ENCODE data around the gene DBH. TPM values are rescaled to one million over a fixed set of nuclear protein-coding genes. Genes with fewer than 3 reads are reported as not detected.

DBH gene
- polyA plus RNA-seq, 12 donors, result 0.39 to 1.0 (median 0.59) TPM; not detected in 2

DNA sequence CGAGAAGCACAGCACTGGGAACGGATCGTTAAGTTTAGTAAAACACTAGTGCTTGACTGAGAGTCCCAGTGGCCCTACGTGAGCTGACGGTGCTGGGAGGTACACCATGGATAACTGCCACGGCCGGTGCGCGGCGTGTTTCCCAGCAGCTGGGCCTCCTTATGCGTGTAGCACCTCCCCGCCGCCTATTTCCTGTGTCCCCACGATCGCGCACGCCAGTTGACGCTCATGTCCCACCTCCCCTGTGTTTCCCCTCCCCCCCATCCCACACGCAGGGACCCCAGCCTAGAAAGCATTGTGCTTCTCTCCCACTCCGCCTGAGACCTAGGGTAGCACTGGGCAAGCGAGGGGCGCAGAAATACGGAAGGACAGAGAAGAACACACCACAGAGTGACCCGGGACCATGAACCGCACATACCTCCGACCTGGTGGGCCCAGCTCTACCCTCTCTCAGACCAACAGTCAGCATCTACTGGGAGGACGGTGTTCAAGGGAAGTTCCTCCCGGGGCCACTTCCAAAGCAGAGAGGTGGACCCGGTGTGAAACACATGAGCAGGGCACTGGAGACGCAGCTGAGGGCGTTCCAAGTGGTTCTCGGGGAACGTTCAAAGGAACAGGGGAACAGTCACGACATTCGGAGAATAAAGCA is 45.6 kb downstream of the DBH start:
- no peak for DNase-seq

DNA sequence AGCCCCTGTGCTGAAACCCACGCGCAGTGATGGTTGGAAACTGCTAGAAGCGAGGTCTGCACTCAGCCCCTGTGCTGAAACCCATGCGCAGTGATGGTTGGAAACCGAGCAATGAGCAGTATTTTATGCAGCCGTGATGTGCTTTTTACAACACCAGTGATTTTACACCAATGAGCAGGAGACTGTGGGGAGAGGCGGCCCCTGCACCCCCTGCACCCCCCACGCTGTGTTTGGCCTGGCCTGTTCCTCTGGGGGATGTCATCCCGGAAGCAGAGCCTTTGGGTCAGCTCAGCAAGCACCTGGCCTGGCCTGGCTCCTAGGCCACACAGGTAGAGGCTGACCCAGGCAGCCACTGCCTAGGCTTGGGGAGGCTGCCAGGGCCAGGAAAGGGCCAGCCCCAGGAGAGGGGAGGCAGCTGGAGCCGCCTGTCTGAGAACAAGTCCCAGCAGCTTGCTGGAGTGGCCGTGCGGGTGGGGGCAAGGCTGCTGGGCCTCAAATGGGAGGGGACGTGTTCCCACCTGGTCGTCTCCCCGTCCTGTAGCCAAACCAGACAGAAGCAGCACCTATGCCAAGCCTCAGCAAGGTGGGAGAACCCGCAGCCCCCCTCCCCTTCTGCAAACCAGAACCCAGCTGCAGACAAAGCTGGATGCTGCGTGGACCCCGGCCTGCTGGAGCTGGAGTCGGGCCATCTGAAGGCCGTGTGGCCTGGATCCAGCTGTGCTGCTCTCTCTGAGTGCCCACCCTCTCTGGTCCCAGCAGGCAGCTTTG is 46.8 kb downstream of the DBH start:
- DNase-seq, result peak; percentile 66

DNA sequence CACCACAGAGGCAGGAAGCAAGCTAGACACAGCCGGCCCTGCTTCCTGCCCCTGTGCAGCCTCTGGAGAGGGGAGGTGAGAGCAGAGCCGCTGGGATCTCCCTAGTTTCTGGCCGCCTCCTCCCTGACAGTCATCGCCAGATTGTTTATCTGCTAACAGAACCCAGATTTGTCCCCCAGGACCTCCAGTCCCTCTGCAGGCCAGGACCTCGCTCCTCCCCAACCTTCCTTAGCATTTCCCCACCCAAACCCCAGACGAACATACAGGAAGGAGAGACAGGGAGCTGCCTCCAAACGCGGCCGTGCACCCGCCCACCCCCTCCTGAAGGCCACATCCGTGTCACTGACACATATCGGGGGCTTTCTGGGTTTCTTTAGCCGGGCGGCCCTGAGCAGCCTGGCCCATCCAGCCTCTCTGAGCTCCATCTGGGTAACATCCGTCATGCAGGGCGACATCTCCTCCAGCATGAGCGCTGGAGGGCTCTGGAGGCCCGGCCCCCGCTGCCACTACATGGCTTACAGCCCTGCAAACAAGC is 47.5 kb downstream of the DBH start:
- no peak for DNase-seq

DNA sequence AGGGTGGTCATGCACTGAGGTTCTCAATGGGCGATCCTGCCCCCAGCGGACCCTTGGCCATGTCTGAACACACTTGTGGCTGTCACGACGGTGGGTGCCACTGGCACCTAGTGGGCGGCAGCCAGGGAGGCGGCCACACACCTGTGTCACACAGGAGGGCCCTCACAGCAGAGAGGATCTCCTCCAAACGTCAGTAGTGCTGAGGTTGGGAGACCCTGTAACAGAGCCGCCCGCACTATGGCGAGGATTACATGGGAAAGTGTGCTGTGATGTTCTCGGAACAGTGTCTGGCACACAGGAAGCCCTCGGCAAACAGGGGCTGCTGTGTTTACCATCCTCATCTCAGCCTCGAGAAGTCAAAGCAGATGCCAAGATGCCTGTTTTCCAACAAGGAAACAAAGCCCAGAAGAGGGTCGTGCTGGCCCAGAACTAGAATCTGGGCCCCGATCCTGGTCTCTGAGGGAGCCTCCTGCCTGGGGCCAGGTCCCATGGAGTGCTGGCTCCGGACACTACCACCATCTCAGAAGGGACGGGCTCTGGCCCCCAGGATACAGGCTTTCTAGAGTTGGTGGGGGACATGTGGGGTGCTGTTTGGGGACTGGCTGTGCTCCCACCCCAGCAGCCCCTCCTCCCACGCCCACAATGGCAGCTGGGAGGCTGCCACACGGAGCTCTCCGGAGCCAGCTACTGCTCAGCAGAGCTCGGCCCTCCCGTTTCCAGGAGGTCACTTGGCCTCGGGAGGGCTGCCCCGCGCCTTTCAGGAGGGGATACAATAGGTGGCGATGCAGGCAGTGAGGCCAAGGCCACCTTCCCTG is 48.2 kb downstream of the DBH start:
- DNase-seq, result no peak

DNA sequence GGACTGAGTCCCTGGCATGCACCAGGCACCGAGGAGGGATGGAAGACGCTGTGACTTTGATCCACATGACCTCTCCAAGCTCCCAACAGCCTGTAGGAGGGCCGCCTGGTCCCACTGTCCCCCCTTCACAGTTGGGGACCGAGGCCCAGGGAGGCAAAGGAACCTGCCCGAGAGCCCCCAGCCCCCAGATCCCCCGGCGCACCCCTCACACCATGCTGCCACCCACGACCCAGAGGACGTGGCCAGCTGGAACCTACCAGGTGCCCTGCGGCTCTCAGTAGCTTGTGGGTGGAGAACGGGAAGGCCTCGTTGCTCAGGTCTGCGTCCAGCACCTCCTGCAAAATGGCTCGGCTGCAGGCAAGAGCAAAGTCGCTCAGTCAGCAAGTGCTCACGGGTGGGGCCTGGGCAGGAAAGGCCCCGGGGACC is 48.8 kb downstream of the DBH start:
- no peak for DNase-seq

DNA sequence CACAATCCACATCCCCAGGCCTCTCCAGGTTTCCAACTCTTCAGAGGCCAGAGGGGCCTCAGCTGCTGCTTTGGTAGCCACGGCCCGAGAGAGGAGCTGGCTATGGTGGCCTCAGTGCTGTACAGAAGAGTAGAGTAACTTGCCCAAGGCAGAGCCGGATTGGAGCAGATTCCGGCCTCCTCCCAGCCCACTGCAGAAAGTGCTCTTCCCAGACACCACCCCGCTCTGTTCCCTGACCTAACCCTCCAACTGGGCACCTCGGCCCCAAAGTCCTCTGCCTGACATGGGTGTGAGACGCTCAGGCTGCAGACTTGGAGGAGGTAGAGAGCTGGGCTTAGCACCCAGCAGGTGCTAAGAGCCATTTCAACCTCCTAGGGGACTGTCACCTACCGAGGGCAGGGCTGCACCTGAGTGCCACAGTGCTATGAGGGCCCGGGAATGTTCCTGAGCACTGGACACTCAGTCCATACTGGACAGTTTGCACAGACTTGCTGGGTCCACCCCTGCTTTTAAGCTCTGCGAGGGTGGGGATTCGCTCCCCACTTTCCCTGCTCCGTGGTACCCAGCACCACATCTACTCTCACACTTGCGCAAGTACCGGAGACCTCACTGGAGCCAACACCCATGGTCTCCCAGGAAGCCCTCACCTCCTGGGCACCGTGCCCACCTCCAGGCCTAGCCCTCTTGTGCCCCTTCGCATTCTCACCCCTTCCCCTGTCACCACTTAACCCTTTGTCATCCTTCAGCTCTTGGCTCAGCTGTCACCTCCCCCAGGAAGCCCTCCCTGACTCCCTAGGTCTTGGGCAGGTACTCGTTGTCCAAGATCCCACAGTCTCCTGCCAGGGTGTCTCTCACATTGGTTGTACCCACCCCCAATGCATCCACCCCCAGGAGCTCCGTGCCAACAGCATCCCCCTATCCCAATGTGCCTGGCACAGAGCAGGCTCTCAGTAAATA is 49.8 kb downstream of the DBH start:
- DNase-seq, result no peak

DNA sequence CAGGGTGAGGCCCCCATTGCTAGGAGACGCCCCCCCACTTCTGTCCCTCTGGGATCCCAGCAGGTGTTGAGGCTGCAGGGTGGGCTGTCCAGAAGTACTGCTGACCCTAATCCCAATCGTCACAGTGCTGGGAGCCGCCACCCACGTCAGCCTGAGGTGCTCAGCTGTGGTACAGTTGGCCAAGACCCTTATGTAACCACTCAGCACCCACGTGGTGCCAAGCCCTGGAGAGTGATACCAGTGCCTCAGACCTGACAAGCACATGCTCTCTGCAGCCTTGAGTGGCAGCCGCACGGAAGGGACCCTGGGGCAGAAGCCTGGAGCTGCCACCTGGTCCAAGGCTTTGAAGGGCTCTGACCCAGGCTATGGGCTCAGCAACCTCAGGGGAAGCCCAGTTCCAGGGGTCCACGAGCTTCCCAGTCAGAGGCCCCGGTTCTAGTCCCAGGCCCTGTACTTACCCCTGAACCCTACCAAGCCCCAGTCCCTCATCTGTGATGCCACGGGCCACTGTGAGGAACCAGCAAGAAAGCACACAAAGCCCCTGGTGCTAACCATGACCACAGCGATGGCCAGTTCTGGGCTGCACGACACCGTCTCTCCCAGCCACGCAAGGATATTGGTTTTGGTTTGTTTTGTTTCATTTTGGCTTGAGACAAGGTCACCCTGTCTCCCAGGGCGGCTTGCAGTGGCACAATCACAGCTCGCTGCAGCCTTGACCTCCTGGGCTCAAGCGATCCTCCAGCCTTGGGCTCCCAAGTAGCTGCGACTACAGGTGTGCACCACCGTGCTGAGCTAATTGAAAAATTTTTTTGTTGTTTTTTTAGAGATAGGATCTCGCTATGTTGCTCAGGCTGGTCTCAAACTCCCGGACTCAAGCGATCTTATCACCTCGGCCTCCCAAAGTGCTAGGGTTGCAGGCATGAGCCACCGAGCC is 50.7 kb downstream of the DBH start:
- no peak for DNase-seq

DNA sequence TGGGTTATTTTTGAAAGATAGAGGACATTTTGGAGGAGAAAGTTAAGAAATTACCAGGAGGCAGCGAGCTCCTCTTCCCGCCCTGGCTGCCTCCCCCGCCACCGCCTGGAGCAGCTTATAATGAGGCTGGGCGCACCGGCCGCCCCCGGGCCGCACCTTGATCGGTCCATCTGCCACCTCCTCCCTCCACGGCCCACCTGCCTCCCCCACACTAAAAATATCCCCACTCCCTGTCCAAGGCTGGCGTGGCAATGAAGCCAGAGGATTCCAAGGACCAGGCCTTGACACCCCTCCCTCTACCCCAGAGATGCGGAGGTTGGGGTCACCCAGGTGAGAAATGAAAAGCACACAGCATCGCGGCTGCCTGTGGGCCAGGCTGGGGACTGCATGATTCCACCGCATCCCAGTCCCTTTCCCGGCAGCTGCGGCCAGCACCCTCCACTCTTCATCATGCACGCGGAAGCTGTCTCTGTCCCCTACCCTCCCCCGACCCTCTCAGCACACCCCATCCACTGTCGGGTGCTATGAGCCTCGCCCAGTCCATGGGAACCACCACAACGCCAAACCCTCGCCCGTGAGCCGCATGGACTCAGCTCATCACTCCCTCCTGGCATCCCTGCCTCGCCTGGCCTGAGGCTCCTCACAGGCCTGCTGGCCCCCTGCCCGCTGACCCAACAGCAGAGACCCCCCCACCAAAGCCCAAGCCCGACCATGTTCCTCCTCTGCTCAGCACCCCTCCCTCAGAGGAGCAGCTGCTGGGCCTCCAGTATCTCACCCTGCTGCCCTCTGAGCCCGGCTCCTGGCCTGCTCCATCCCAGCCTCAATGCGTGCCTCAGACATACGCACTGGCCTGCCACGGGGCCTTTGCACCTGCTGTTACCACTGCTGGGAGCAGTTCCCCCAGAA is 51.9 kb downstream of the DBH start:
- no peak for DNase-seq

DNA sequence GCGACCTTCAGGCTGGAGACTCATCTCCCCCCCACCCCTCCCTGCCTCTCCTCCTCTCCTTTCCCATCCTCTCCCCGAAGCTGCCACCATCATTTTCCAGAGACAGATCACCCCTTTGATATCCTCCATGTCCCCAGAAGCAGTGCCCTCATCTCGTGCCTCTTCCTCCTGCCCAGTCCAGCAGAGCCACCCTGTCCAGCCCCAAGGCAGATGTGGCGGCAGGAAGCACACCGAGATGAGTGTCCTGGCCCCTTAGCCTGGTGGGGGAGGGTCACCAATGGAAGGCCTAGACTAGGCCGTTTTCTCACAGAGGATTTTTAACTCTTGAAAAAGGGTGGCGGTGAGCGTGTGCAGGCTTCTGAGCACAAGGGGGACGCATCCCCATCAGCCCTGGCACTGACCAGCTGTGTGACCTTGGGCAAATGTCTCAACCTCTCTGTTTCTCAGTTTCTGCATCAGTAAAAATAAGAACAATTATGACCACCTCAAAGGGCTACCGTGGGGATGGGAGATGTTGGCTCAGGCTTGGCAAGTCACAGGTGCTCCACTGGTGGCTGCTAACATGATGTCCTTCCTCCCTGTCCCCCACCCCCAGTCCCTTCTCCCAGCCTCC is 53.1 kb downstream of the DBH start:
- no peak for DNase-seq

DNA sequence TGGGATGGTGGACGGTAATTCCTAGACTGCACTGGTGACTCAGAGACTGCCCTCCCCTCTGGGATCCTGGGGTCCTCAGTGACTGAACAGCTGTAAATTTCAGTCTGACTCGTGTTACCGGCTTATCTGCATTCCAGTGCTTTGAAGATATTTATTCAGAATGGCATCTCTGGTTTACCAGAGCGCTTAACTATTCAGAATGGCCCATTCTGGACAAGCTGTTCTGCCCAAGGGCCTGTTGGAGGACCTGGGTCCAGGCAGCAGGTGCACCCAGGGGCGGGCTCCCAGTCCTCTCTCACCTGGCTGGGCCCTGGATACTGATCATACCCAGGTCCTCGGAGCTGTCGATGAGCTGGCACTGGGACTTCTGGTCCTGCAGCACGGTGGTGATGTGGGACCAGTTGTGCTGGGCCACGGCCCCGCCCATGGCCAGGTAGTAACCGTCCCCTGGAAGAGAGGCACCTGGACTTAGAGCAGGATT is 54.0 kb downstream of the DBH start:
- no peak for DNase-seq

DNA sequence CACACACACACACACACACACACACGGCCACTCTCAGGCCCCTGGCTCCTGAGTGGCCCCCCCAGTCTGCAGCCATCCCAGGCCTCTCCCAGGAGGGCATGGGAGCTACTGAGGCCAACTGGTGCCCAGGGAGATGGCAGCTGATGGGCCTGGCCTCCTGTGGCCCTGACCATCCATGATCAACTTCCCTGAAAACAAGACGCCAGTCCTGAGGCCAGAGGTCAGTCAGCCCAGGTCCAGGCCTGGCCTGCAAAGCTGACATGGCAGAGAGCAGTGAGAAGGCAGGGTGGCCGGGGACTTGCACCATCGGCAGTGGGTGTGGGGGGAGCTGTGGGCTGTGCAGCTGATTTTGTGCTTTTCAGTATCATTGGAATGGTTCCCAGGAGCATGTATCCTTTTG is 55.0 kb downstream of the DBH start:
- DNase-seq, result no peak

DNA sequence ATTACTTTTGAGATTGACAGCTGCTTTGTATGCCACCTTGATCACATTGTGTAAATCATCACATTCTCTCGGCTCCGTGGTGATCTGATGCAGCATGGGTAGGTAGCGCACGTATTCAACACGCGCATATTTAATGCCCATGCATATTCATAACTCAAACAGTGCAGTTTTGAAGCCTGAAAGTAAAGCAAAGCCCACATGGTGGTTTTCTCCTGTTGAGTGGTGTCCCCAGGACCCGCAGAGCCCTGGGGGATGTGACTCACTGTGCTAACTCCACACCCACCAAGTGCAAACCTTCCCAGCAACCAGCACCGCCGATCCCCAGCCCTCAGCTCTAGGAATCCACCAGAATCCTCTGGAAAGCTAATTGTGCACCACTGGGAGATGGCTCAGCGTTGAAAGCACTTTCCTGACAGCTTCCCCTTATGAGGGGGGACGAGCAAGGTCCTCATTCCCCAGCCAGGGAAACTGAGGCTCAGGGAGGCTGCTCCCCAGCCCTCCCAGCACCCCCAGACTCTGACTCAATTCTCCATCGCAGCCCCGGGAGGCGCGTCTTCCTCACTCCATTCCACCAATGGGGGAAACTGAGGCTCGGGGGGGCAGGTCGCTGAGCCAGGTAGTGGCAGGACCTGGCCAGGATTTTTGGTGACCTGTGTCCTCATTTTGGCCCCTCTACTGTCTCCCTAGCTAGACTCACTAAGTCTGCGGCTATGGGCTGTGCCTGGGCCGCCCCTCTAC is 55.6 kb downstream of the DBH start:
- no peak for DNase-seq

DNA sequence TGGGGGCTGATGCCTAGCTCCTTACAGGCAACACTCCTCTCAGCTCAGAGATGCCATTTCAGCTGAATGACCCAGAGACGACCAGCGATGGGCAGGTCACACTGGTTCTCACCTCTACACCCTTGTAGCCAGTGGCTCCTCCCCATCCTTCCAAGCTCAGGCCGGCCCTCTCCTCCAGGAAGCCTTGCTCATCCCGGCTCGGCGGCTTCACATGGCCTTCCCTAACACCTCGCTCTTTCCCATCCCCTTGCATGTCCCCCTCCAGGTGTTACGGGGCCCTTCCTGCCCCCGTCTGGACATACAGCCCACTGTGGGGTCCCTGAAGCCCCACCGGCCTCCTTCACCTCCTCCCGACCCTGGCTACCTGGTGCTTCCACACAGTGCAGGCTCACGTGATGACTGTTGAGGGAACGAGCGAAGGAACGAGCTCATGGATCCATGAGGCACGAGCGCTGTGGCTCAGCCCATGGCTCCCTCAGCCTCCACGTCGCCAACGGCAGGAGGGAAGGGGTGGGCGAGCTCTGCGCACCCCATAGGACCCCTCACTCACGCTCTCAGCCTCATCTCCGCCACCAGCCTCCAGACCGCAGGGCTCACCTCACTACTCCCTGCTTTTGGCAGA is 56.3 kb downstream of the DBH start:
- no peak for DNase-seq

DNA sequence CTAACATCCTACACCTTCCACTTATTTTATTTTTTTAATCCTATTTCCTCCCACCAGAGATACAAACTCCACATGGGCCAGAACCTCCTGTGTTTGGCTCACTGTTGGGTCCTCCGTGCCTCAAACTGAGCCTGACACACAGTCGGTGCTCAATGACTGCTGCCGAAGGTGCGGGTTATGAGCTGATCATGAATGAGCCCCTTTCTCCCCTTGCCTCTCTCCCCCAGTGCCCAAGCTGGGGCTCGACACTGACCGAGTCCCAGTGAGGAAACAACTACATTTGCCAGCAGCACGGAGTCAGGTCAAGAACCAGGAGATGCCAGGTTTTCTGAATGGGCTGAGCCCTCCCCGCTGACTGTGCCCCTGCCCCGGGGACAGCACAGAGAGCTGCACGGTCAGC is 57.0 kb downstream of the DBH start:
- DNase-seq, result no peak

DNA sequence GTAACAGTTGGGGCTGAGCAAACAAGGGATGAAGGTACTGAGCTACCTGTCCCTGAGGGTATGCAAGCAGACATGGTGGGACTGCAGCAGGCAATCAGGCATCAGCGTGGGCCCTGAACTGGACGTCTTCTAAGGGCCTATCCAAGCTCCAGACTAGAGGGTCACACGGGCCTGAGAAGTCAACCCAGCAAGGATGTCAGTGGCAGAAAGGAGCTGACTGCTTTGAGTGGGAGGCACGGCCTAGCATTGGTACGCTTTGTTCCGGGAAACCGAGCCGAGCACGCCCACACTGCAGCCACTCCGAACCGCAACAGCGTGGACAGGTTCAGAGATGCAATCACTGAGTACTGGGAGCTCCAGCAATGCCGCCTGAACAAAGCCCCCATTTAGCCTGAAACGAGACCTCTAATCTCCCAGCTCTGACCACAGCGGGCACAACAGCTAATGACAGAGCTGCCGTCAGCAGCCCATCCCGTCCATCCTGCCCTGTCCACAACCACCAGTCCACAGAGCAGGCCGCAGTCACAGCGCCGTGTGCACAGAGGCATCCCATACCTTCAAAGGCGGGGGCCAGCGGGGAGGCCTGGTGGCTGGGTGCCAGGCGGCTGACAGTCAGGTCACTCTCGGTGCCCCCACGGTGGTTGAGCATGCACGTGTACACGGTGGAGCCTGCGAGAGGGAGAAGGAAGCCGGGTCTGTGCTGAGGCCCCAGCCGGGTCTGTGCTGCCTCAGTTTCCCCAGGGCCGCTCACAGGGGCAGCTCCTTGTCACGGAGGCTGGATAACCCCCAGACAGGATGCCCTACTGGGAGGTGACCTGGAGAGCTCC is 57.8 kb downstream of the DBH start:
- no peak for DNase-seq

DNA sequence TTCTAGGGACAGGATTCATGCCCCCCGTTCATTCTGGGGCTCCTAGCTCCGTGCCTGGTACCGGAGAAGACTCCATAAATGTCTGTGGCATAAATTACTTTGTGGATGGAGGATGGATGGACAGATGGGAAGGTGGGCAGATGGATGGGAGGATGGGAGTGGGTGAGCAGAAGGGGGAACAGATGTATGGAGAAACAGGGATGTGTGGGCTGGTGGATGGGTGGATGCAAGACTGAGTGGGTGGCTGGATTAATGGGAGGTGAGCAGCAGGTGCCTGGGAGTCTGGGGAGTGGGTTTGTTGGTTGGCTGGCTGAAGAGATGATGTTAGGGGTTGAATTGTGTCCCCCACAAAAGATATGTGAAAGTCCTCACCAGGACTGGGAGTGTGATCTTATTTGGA is 58.5 kb downstream of the DBH start:
- DNase-seq, result no peak
